HepG2 (cell line): ENCODE measurements around the gene FBXW4. TPM values are rescaled to one million over a fixed set of nuclear protein-coding genes. Genes with fewer than 3 reads are reported as not detected.

ENCODE experiments used
- ATAC-seq: fragments of 200-7000 bp; cut with Tn5 transposase; 3 replicates; pipeline ENCODE4 v1.9.1; 2020; ENCODE audit warnings: mild to moderate bottlenecking, moderate library complexity
- BruUV-seq: library from RNA; stranded (reverse); fragments of 400-500 nt; replicated peaks from 2 replicates; lab custom pipeline; 2021; lab: Mats Ljungman, UMichigan
- CTCF ChIA-PET: fragments of 300-600 bp; formaldehyde crosslinking; extraction: SDS; loops from one replicate; lab custom pipeline; 2021; ENCODE audit warnings: low total read pairs, inconsistent platforms, low intra/inter-chr PET ratio; lab: Yijun Ruan, JAX
- POLR2A ChIA-PET: fragments of 350-600 bp; sonication (Branson Sonifier 250); formaldehyde crosslinking; loops from one replicate; lab custom pipeline; 2020; ENCODE audit warnings: antibody characterized with exemption, inconsistent platforms; lab: Yijun Ruan, JAX
- DNase-seq: peaks from one replicate; pipeline ENCODE4 v3.0.0-alpha.2; 2015; ENCODE audit warnings: low spot score
- FAIRE-seq: peaks from 3 replicates; lab custom pipeline; 2011; peaks lifted over from hg19 to GRCh38; lab: Jason Lieb, UNC
- H2AFZ ChIP-seq: one replicate; pipeline ENCODE4 v1.6.1; 2011; ENCODE audit warnings: low read length, inconsistent platforms
- H3K27ac ChIP-seq: fragments of 300-600 bp; 3 replicates; pipeline ENCODE4 v1.8.0; 2011; ENCODE audit warnings: mixed run types, mild to moderate bottlenecking, mixed read lengths, low read length, inconsistent platforms; ENCODE audit not compliant: insufficient read depth; ENCODE audit errors: extremely low read length
- H3K27me3 ChIP-seq, 2 experiments: fragments of 200-600 bp in 1 of 2; 2 replicates in 1 of 2; 3 replicates in 1 of 2; pipeline versions ENCODE4 v1.6.0 to v1.8.0; 2011; ENCODE audit warnings: low read length in 2 of 2, mild to moderate bottlenecking in 2 of 2, moderate library complexity in 2 of 2, inconsistent platforms in 1 of 2; ENCODE audit not compliant: insufficient read depth in 2 of 2, control insufficient read depth in 1 of 2
- H3K36me3 ChIP-seq, 2 experiments: fragments of 200-600 bp in 1 of 2; replicated peaks in 1 of 2; 2 replicates in 1 of 2; 3 replicates in 1 of 2; pipeline versions ENCODE4 v1.5.1 to v1.8.0; 2011; ENCODE audit warnings: low read length in 2 of 2, inconsistent platforms in 1 of 2; ENCODE audit not compliant: insufficient read depth in 2 of 2, control insufficient read depth in 1 of 2
- H3K4me1 ChIP-seq: 2 replicates; pipeline ENCODE4 v1.5.1; 2012; ENCODE audit warnings: low read length, inconsistent platforms; ENCODE audit not compliant: insufficient read depth
- H3K4me2 ChIP-seq: 2 replicates; pipeline ENCODE4 v1.6.0; 2011; ENCODE audit warnings: low read depth, low read length, inconsistent platforms
- H3K4me3 ChIP-seq, 3 experiments: fragments of 200-600 bp in 1 of 3; sonication (generic), shearing (Covaris generic) in 1 of 3; replicated peaks in 1 of 3; 2 replicates each; pipeline ENCODE4 v1.5.1; 2011 to 2016; ENCODE audit warnings: low read length in 3 of 3, inconsistent platforms in 2 of 3, low read depth in 2 of 3, mild to moderate bottlenecking in 2 of 3, control low read depth in 1 of 3, mixed read lengths in 1 of 3; ENCODE audit not compliant: insufficient read depth in 1 of 3
- H3K79me2 ChIP-seq: one replicate; pipeline ENCODE4 v1.6.1; 2011; ENCODE audit warnings: low read length, inconsistent platforms; ENCODE audit not compliant: insufficient read depth
- H3K9ac ChIP-seq: 2 replicates; pipeline ENCODE4 v1.6.0; 2011; ENCODE audit warnings: mild to moderate bottlenecking, low read depth, low read length, inconsistent platforms; ENCODE audit not compliant: insufficient read depth
- H3K9me3 ChIP-seq: 2 replicates; pipeline ENCODE4 v1.5.1; 2012; ENCODE audit warnings: mild to moderate bottlenecking, low read length
- H4K20me1 ChIP-seq: 2 replicates; pipeline ENCODE4 v1.6.0; 2011; ENCODE audit warnings: inconsistent platforms, mild to moderate bottlenecking, low read length, moderate library complexity; ENCODE audit not compliant: insufficient read depth
- NRL ChIP-seq: sonication (generic); formaldehyde crosslinking; IDR thresholded peaks from 2 replicates; pipeline ENCODE4 v1.5.0; 2020; ENCODE audit warnings: missing genetic modification reagents, mild to moderate bottlenecking, moderate library complexity, borderline replicate concordance
- PTBP1 ChIP-seq: fragments of 200-400 bp; formaldehyde crosslinking; IDR thresholded peaks from 2 replicates; pipeline ENCODE4 v1.6.1; 2018; ENCODE audit warnings: low read length, low read depth; ENCODE audit not compliant: poor library complexity, severe bottlenecking
- ZNF143 ChIP-seq: sonication (generic); formaldehyde crosslinking; IDR thresholded peaks from 2 replicates; pipeline ENCODE4 v1.4.0; 2020; ENCODE audit warnings: missing genetic modification reagents
- ZNF646 ChIP-seq: sonication (generic); formaldehyde crosslinking; IDR thresholded peaks from 2 replicates; pipeline ENCODE4 v1.9.0; 2021; ENCODE audit warnings: mild to moderate bottlenecking, missing genetic modification reagents
- ZNF687 ChIP-seq: sonication (generic); formaldehyde crosslinking; IDR thresholded peaks from 2 replicates; pipeline ENCODE4 v1.5.1; 2020; ENCODE audit warnings: mild to moderate bottlenecking, missing genetic modification reagents, moderate library complexity
- ZNF747 ChIP-seq: sonication (generic); formaldehyde crosslinking; IDR thresholded peaks from 2 replicates; pipeline ENCODE4 v1.8.1; 2023; ENCODE audit warnings: missing genetic modification reagents, mild to moderate bottlenecking, borderline replicate concordance
- ZNF879 ChIP-seq: sonication (generic); formaldehyde crosslinking; IDR thresholded peaks from 2 replicates; pipeline ENCODE4 v1.8.1; 2023; ENCODE audit warnings: missing genetic modification reagents
- WGBS: methylation state at CpG from one replicate; pipeline ENCODE4 v1.1.6; 2017; ENCODE audit warnings: low lambda C conversion rate; 5-methylcytosine and 5-hydroxymethylcytosine counted together
- in situ Hi-C: cut with HindIII; loops from 2 replicates; pipeline ENCODE4 v1.10.0; 2017; ENCODE audit warnings: low pct_unique_long_range_greater_than_20kb; ENCODE audit not compliant: extremely low pct_ligation_motif_present
- intact Hi-C: fragments of 100-400 bp; cut with micrococcal nuclease; formaldehyde crosslinking; loops from one replicate; pipeline ENCODE4 v1.10.0; 2022; ENCODE audit not compliant: unreplicated experiment
- polyA plus RNA-seq, 8 experiments: library from polyadenylated mRNA; depleted of rRNA in 3 of 8; stranded (reverse) in 7 of 8; unstranded in 1 of 8; fragments of >200 nt; fragmentation: Illumina TruSeq in 4 of 8; extraction: Trizol in 4 of 8; gene quantifications; 2 replicates each; pipeline versions ENCODE4 v1.2.1 to v1.2.3, GENCODE V29; 2011 to 2016; ENCODE audit warnings: low read depth in 4 of 8, missing spikeins in 1 of 8, mixed read lengths in 1 of 8; ENCODE audit not compliant: insufficient read depth in 1 of 8
- total RNA-seq, 5 experiments: library from RNA; depleted of rRNA; stranded (reverse); fragments of >200 nt; fragmentation: Illumina TruSeq; extraction: Trizol; gene quantifications; 2 replicates each; pipeline ENCODE4 v1.2.3, GENCODE V29; 2016; ENCODE audit warnings: low read depth in 1 of 5

The FBXW4 gene
- total and polyA plus RNA-seq, 2 of the 13 experiments (the other 11 are each of a cell fraction or from before 2014, with no cell fraction given) = 23.5 to 33.7 TPM

GRCh38 chr10:101710059-101710695 is 15.2 kb upstream of the FBXW4 start:
- H3K9me3 ChIP-seq = no peaks in the 10 kb centered on the region
- H3K36me3 ChIP-seq = no peaks in the 10 kb centered on the region
- H3K27ac ChIP-seq = no peak overlapping the region
- intact Hi-C loops = loop anchor here (1.0 kb wide), 1 partner anchor 108 kb away; no protein-coding TSS in a partner anchor
- WGBS = 24% methylated on average over 9 of the region's 9 CpGs
- no peaks in the 10 kb centered on the region for H3K79me2 ChIP-seq
- peaks cover 2 to 3% of the 10 kb centered on the region in 2 experiments; a peak in 3 of 5 replicates for H3K27me3 ChIP-seq
- H2AFZ ChIP-seq = no peak overlapping the region
- no peak overlapping the region for H3K4me3 ChIP-seq
- in situ Hi-C loops = no loop called here
- H4K20me1 ChIP-seq = no peaks in the 10 kb centered on the region
- no peak overlapping the region for H3K9ac ChIP-seq
- CTCF ChIA-PET = no interaction called here
- POLR2A ChIA-PET = no interaction called here
- no TSS peak for BruUV-seq
- no peak for DNase-seq
- peak overlapping the region; percentile 46; the same call in 1 of the 2 replicates for H3K4me2 ChIP-seq
- no peak for FAIRE-seq
- ATAC-seq = peak; percentile 68
- H3K4me1 ChIP-seq = no peaks in the 10 kb centered on the region
- no peak for TF ChIP-seq ZNF143 (CRISPR knock-in tag)
- no peak for TF ChIP-seq PTBP1
- TF ChIP-seq ZNF879 (CRISPR knock-in tag) = no peak
- no peak for TF ChIP-seq ZNF646 (CRISPR knock-in tag)
- TF ChIP-seq NRL (CRISPR knock-in tag) = no peak
- TF ChIP-seq ZNF747 (CRISPR knock-in tag) = no peak
- TF ChIP-seq ZNF687 (CRISPR knock-in tag) = no peak
